ENCODE data around the gene LINGO4. TPM values are rescaled to one million over a fixed set of nuclear protein-coding genes. Genes with fewer than 3 reads are reported as not detected.

The LINGO4 gene
- total RNA-seq, 1 donor, result not detected

DNA sequence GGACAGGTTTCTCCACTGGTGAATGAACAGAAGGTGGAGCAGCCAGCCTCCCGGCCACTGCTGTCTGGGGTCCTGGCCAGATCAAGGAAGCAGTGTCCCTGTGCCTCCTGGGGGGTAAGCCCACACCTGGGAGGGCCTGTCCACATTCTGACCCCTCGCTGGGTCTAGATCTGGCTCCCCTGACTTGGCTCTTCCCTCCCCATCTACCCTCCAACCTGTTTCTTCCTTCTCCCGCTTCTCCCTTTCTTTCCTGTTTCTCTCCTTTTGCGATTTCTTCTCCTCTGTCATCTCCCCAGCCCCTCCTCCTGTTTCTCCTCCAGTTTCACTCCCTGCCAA lies 26.0 kb upstream of the LINGO4 start:
- TF ChIP-seq, protein P1, sequence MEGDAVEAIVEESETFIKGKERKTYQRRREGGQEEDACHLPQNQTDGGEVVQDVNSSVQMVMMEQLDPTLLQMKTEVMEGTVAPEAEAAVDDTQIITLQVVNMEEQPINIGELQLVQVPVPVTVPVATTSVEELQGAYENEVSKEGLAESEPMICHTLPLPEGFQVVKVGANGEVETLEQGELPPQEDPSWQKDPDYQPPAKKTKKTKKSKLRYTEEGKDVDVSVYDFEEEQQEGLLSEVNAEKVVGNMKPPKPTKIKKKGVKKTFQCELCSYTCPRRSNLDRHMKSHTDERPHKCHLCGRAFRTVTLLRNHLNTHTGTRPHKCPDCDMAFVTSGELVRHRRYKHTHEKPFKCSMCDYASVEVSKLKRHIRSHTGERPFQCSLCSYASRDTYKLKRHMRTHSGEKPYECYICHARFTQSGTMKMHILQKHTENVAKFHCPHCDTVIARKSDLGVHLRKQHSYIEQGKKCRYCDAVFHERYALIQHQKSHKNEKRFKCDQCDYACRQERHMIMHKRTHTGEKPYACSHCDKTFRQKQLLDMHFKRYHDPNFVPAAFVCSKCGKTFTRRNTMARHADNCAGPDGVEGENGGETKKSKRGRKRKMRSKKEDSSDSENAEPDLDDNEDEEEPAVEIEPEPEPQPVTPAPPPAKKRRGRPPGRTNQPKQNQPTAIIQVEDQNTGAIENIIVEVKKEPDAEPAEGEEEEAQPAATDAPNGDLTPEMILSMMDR (IDR thresholded peaks at IDR 0.05; ENCODE audit: extremely low read depth, low read depth, low read length), result no peak
- no peak for DNase-seq (ENCODE audit: insufficient read length, low spot score, missing footprints)
- H4K20me1 ChIP-seq (ENCODE audit: insufficient read depth, low read length), result no peaks in the 10 kb centered on the region
- peaks cover 14% of the 10 kb centered on the region for H3K27me3 ChIP-seq (ENCODE audit: insufficient read depth, low read length)
- no peak overlapping the region for H3K4me2 ChIP-seq (ENCODE audit: insufficient read depth, low read length)
- no peaks in the 10 kb centered on the region for H3K9me3 ChIP-seq (ENCODE audit: low read depth, low read length)
- H3K36me3 ChIP-seq (ENCODE audit: insufficient read depth, low read length), result no peaks in the 10 kb centered on the region
- no peaks in the 10 kb centered on the region for H3K79me2 ChIP-seq (ENCODE audit: insufficient read depth, low read length)
- no peaks in the 10 kb centered on the region for H3K4me1 ChIP-seq (ENCODE audit: insufficient read depth, low read length)
- H2AFZ ChIP-seq (ENCODE audit: low read length), result no peak overlapping the region
- H3K4me3 ChIP-seq (ENCODE audit: insufficient read depth, low read length), result no peak overlapping the region
- no peak overlapping the region for H3K27ac ChIP-seq (ENCODE audit: low read depth, low read length)

DNA sequence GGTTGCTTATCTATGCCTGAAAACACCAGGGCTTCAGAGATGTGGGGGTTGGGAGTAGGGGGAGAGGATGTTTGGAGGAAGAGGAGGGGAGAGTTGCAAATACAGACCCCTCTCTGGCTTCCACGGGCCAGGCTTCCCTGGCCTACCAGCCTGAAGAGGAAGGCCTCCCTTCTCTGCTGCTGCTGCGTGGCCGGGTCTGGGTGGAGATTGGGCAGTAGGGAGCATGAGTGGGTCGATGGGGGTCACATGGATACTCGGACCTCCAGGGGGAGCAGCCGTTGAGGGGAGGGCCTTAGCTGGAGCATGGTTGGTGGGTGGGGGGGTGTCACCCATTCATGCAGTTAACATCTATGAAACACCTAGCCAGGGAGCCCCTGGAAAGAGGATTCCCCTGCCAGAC lies 24.8 kb upstream of the LINGO4 start:
- TF ChIP-seq, protein P1 (IDR thresholded peaks at IDR 0.05; ENCODE audit: extremely low read depth, low read depth, low read length), result no peak
- H3K27ac ChIP-seq (ENCODE audit: low read depth, low read length), result no peak overlapping the region

GRCh38 chr1:151829352-151830046 lies 24.3 kb upstream of the LINGO4 start:
- no peaks in the 10 kb centered on the region for H4K20me1 ChIP-seq (ENCODE audit: insufficient read depth, low read length)
- H3K27me3 ChIP-seq (ENCODE audit: insufficient read depth, low read length), result peaks cover 10% of the 10 kb centered on the region
- no peaks in the 10 kb centered on the region for H3K36me3 ChIP-seq (ENCODE audit: insufficient read depth, low read length)
- H3K4me2 ChIP-seq (ENCODE audit: insufficient read depth, low read length), result no peak overlapping the region
- TF ChIP-seq, protein P1 (IDR thresholded peaks at IDR 0.05; ENCODE audit: extremely low read depth, low read depth, low read length), result no peak
- H2AFZ ChIP-seq (ENCODE audit: low read length), result no peak overlapping the region
- no peak overlapping the region for H3K27ac ChIP-seq (ENCODE audit: low read depth, low read length)
- no peaks in the 10 kb centered on the region for H3K9me3 ChIP-seq (ENCODE audit: low read depth, low read length)
- no peak overlapping the region for H3K4me3 ChIP-seq (ENCODE audit: insufficient read depth, low read length)
- DNase-seq (ENCODE audit: insufficient read length, low spot score, missing footprints), result no peak
- no peaks in the 10 kb centered on the region for H3K4me1 ChIP-seq (ENCODE audit: insufficient read depth, low read length)
- H3K79me2 ChIP-seq (ENCODE audit: insufficient read depth, low read length), result no peaks in the 10 kb centered on the region

More for the DNA sequence above, 24.8 kb upstream of the LINGO4 start:
- H3K4me2 ChIP-seq (ENCODE audit: insufficient read depth, low read length), result no peak overlapping the region
- H3K4me3 ChIP-seq (ENCODE audit: insufficient read depth, low read length), result no peak overlapping the region
- no peaks in the 10 kb centered on the region for H3K36me3 ChIP-seq (ENCODE audit: insufficient read depth, low read length)
- H3K27me3 ChIP-seq (ENCODE audit: insufficient read depth, low read length), result peaks cover 8% of the 10 kb centered on the region
- H4K20me1 ChIP-seq (ENCODE audit: insufficient read depth, low read length), result no peaks in the 10 kb centered on the region
- no peak for DNase-seq (ENCODE audit: insufficient read length, low spot score, missing footprints)
- H3K79me2 ChIP-seq (ENCODE audit: insufficient read depth, low read length), result no peaks in the 10 kb centered on the region
- H3K9me3 ChIP-seq (ENCODE audit: low read depth, low read length), result no peaks in the 10 kb centered on the region
- no peaks in the 10 kb centered on the region for H3K4me1 ChIP-seq (ENCODE audit: insufficient read depth, low read length)
- no peak overlapping the region for H2AFZ ChIP-seq (ENCODE audit: low read length)

- H3K27me3 ChIP-seq (ENCODE audit: insufficient read depth, low read length), result peaks cover 13% of the 10 kb centered on the region
- DNase-seq (ENCODE audit: insufficient read length, low spot score, missing footprints), result peak; percentile 91
- H3K27ac ChIP-seq (ENCODE audit: low read depth, low read length), result no peak overlapping the region
- no peaks in the 10 kb centered on the region for H3K36me3 ChIP-seq (ENCODE audit: insufficient read depth, low read length)
- H2AFZ ChIP-seq (ENCODE audit: low read length), result no peak overlapping the region
- no peaks in the 10 kb centered on the region for H4K20me1 ChIP-seq (ENCODE audit: insufficient read depth, low read length)
- H3K79me2 ChIP-seq (ENCODE audit: insufficient read depth, low read length), result no peaks in the 10 kb centered on the region
- no peak overlapping the region for H3K4me2 ChIP-seq (ENCODE audit: insufficient read depth, low read length)
- H3K4me1 ChIP-seq (ENCODE audit: insufficient read depth, low read length), result no peaks in the 10 kb centered on the region
- TF ChIP-seq, protein P1 (IDR thresholded peaks at IDR 0.05; ENCODE audit: extremely low read depth, low read depth, low read length), result no peak
- H3K4me3 ChIP-seq (ENCODE audit: insufficient read depth, low read length), result no peak overlapping the region
- no peaks in the 10 kb centered on the region for H3K9me3 ChIP-seq (ENCODE audit: low read depth, low read length)
These were observed 23.7 kb upstream of the LINGO4 start for GRCh38 chr1:151828921-151829320.

Data from osteoblast (primary cell).